Right atrium auricular region (tissue), 2 donors: ENCODE results near the gene SEMA3C. TPM values are rescaled to one million over a fixed set of nuclear protein-coding genes. Genes with fewer than 3 reads are reported as not detected.

Experiments used
- DNase-seq: peaks from one replicate; pipeline ENCODE4 v3.0.0-alpha.2; 2019; ENCODE audit warnings: low spot score
- H3K27ac ChIP-seq, 2 donors: fragments of 200-600 bp; sonication (generic); 1 replicate in 1 of 2; 2 replicates in 1 of 2; pipeline ENCODE4 v1.5.1; 2016 to 2019
- H3K27me3 ChIP-seq, 2 donors: fragments of 200-600 bp; sonication (generic); one replicate each; pipeline versions ENCODE4 v1.5.1 to v1.6.0; 2017 to 2019
- H3K36me3 ChIP-seq: fragments of 200-600 bp; sonication (generic); one replicate; pipeline ENCODE4 v1.5.1; 2016
- H3K4me1 ChIP-seq, 2 donors: fragments of 200-600 bp; sonication (generic); one replicate each; pipeline versions ENCODE4 v1.5.1 to v1.6.0; 2017 to 2019
- H3K4me3 ChIP-seq, 2 donors: fragments of 200-600 bp; sonication (generic); 1 replicate in 1 of 2; 2 replicates in 1 of 2; pipeline ENCODE4 v1.5.1; 2017 to 2019; ENCODE audit warnings: mild to moderate bottlenecking in 1 of 2, moderate library complexity in 1 of 2
- H3K9me3 ChIP-seq, 2 donors: fragments of 200-600 bp; sonication (generic); one replicate each; pipeline ENCODE4 v1.5.1; 2019
- total RNA-seq, 2 donors: library from RNA; depleted of rRNA; stranded (reverse); fragments of >200 nt; gene quantifications; one replicate each; pipeline ENCODE4 v1.1.0, GENCODE V29; 2016
- TF ChIP-seq, protein P1 (sequence below), 2 donors: fragments of 200-600 bp; sonication (generic); IDR thresholded peaks; one replicate each; pipeline ENCODE4 v1.5.1; 2019; ENCODE audit warnings: antibody characterized with exemption in 2 of 2

Gene SEMA3C
- total RNA-seq, 2 donors from 2014 or later = 58.3 to 61.6 TPM

GRCh38 chr7:80711531-80711930 lies 207.3 kb downstream of the SEMA3C start:
- no peaks in the 10 kb centered on the region for H3K27me3 ChIP-seq
- H3K4me1 ChIP-seq = no peaks in the 10 kb centered on the region
- no peak overlapping the region for H3K4me3 ChIP-seq
- no peak for DNase-seq
- no peaks in the 10 kb centered on the region for H3K36me3 ChIP-seq
- TF ChIP-seq, protein P1, sequence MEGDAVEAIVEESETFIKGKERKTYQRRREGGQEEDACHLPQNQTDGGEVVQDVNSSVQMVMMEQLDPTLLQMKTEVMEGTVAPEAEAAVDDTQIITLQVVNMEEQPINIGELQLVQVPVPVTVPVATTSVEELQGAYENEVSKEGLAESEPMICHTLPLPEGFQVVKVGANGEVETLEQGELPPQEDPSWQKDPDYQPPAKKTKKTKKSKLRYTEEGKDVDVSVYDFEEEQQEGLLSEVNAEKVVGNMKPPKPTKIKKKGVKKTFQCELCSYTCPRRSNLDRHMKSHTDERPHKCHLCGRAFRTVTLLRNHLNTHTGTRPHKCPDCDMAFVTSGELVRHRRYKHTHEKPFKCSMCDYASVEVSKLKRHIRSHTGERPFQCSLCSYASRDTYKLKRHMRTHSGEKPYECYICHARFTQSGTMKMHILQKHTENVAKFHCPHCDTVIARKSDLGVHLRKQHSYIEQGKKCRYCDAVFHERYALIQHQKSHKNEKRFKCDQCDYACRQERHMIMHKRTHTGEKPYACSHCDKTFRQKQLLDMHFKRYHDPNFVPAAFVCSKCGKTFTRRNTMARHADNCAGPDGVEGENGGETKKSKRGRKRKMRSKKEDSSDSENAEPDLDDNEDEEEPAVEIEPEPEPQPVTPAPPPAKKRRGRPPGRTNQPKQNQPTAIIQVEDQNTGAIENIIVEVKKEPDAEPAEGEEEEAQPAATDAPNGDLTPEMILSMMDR (IDR thresholded peaks at IDR 0.05) = no peak
- no peaks in the 10 kb centered on the region for H3K9me3 ChIP-seq
- no peak overlapping the region for H3K27ac ChIP-seq

DNA sequence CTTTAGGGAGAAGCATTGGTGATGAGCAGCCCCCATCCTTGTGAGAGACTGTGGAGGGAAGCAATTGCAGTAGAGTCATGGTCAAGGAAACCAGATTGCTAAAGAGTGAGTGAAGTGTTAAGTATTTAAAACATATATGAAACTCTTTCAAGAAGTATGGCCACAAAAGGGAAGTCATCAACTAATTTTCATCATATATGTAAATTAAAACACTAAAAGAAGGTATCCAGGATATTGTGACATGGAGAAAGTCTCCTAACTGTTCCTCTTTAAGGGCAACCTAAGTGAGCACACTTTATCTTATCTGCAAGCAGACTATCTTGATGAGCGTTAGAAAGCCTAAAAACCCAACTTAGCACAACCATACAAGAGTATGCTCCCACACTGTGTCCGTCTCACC lies 210.7 kb downstream of the SEMA3C start:
- TF ChIP-seq, protein P1 (IDR thresholded peaks at IDR 0.05) = no peak
- Histone ChIP-seq H3K36me3 (no peaks in the 10 kb centered on the region), H3K9me3 (no peaks in the 10 kb centered on the region), H3K27ac (no peak overlapping the region), H3K27me3 (no peaks in the 10 kb centered on the region), H3K4me3 (no peak overlapping the region), H3K4me1 (no peaks in the 10 kb centered on the region)
- no peak for DNase-seq

DNA sequence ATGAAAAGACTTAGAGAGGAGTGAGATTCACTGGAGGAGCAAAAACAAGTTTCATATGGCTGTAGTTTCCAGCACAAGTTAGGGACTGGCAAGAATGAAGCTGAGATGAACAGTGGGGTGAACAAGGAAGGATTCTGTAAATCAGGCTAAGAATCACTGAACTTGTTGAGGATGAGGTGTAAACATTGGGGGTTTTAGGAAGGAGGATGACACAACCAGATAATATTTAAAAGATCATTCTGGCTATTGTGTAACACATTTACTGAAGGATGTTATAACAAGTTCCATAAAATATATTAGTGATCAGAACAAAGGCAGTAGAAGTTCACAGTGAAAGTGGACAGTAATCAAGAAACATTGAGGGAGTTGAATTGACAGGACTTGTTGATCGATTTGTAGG lies 211.5 kb downstream of the SEMA3C start:
- TF ChIP-seq, protein P1 (IDR thresholded peaks at IDR 0.05) = no peak

DNA sequence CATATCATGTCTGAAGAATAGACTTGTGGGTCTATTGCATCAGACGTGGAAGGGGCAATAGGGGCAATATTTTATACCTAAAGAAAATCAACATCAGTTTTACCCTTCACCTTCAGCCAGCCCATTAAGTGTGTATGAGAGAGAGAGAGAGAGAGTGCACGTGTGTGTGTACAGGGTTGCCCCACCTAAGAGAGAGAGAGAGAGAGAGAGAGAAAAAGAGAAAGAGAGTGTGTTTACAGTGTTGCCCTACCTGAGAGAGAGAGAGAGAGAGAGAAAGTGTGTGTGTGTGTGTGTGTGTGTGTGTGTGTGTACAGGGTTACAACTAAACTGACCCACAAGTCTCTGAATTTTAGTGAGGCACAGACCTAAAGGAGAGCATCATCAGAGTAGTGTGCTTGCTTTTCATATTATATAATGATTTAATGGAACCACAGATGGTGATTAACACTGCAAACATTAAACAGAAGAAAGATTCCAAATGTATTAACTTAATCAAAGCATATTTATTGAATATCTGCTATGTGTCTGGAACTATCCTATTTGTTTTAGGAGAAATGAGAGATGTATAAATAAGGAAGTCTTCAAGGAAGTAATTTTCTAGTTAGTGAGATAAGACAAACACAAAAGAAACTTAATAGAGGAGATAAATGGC lies 213.6 kb downstream of the SEMA3C start:
- H3K27ac ChIP-seq = no peak overlapping the region
- no peak for DNase-seq
- H3K4me3 ChIP-seq = no peak overlapping the region
- TF ChIP-seq, protein P1 (IDR thresholded peaks at IDR 0.05) = no peak
- H3K27me3 ChIP-seq = no peaks in the 10 kb centered on the region
- H3K9me3 ChIP-seq = no peaks in the 10 kb centered on the region
- H3K4me1 ChIP-seq = no peaks in the 10 kb centered on the region
- no peaks in the 10 kb centered on the region for H3K36me3 ChIP-seq

More for the DNA sequence above, 211.5 kb downstream of the SEMA3C start:
- Histone ChIP-seq H3K27ac (no peak overlapping the region), H3K4me1 (no peaks in the 10 kb centered on the region), H3K9me3 (no peaks in the 10 kb centered on the region), H3K4me3 (no peak overlapping the region), H3K27me3 (no peaks in the 10 kb centered on the region), H3K36me3 (no peaks in the 10 kb centered on the region)
- DNase-seq = no peak

- Histone ChIP-seq H3K27ac (no peak overlapping the region), H3K27me3 (no peaks in the 10 kb centered on the region), H3K36me3 (no peaks in the 10 kb centered on the region), H3K4me3 (no peak overlapping the region), H3K4me1 (peaks cover 0 to 9% of the 10 kb centered on the region in 2 donors), H3K9me3 (no peaks in the 10 kb centered on the region)
- TF ChIP-seq, protein P1 (IDR thresholded peaks at IDR 0.05) = no peak
- no peak for DNase-seq
Measured at GRCh38 chr7:80703272-80703671, 215.6 kb downstream of the SEMA3C start.

GRCh38 chr7:80699721-80700256 lies 219.1 kb downstream of the SEMA3C start:
- H3K27ac ChIP-seq = no peak overlapping the region

More at GRCh38 chr7:80699721-80700256, 219.1 kb downstream of the SEMA3C start:
- no peak for DNase-seq
- peaks cover 0 to 6% of the 10 kb centered on the region in 2 donors for H3K9me3 ChIP-seq
- no peaks in the 10 kb centered on the region for H3K27me3 ChIP-seq
- peaks cover 0 to 9% of the 10 kb centered on the region in 2 donors for H3K4me1 ChIP-seq
- H3K36me3 ChIP-seq = no peaks in the 10 kb centered on the region
- H3K4me3 ChIP-seq = no peak overlapping the region
- TF ChIP-seq, protein P1 (IDR thresholded peaks at IDR 0.05) = no peak
